ENCODE measurements around the gene PPP1R14C. TPM values are rescaled to one million over a fixed set of nuclear protein-coding genes. Genes with fewer than 3 reads are reported as not detected.

PPP1R14C gene
- total RNA-seq, 1 donor from 2014 or later = 0.26 TPM

DNA sequence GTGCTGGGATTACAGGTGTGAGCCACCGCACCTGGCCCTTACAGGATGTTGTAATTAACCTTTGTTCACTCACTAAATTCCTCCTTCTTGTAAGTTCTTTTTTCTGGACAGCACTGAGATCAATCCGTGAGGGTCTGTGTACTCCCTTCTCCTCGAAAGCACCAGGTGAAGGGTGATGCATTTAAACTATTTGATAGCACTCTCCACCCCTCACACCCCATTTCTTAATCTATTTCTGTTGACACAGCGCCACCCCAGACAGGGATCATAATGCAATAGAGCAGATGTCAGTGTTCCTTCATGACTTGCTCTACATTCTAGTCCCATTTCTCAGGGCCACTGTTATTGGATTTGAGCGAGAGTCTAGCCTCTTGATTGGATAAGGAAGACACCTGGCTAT lies 46.3 kb downstream of the PPP1R14C start:
- H3K27me3 ChIP-seq = no peaks in the 10 kb centered on the region
- H3K36me3 ChIP-seq = no peaks in the 10 kb centered on the region
- no peaks in the 10 kb centered on the region for H3K4me1 Mint-ChIP-seq
- TF ChIP-seq EZH2 (IDR thresholded peaks at IDR 0.05) (no peak), CTCF (IDR thresholded peaks at IDR 0.05) (no peak), EZH2phosphoT487 (IDR thresholded peaks at IDR 0.05) (no peak)
- peaks cover 9% of the 10 kb centered on the region for H3K27me3 Mint-ChIP-seq (ENCODE audit: insufficient read depth, low read depth)
- no peaks in the 10 kb centered on the region for H3K9me3 ChIP-seq (ENCODE audit: low read depth)
- no peaks in the 10 kb centered on the region for H3K79me2 ChIP-seq (ENCODE audit: low read depth)
- DNase-seq (ENCODE audit: low spot score) = no peak
- no peak overlapping the region for H3K27ac ChIP-seq
- no peak overlapping the region for H3K9ac ChIP-seq
- H3K4me2 ChIP-seq = no peak overlapping the region
- no peak overlapping the region for H3K4me3 ChIP-seq
- H3F3A ChIP-seq (ENCODE audit: low read depth) = no peaks in the 10 kb centered on the region
- no peaks in the 10 kb centered on the region for H4K20me1 ChIP-seq (ENCODE audit: low read depth)
- no peak overlapping the region for H3K4me3 Mint-ChIP-seq
- H2AFZ ChIP-seq (replicated peaks) = no peak overlapping the region
- peaks cover 2% of the 10 kb centered on the region for H3K9me3 Mint-ChIP-seq
- no peaks in the 10 kb centered on the region for H3K4me1 ChIP-seq
- H3K27ac Mint-ChIP-seq = no peak overlapping the region
- no peaks in the 10 kb centered on the region for H3K36me3 Mint-ChIP-seq

DNA sequence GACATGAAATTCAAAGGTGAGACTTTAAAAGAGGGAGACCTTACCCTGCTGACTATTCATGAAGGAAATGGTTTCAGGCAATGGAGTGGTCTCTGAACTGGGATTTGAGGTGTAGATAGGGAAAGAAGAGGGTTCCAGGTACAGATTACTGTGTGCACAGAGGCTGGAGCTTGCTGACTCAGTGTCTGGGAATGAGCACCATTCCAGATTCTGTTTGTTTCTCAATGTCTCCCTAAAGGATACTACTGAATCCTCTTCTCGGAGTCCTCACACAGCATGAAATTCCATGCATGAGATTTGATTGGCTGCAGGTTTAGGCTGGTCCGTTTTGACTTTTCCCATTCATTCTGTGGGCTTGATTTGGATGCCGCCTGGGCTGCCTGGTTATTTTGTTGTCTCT lies 49.0 kb downstream of the PPP1R14C start:
- no peak overlapping the region for H3K9ac ChIP-seq
- no peaks in the 10 kb centered on the region for H3K27me3 ChIP-seq
- H3K4me1 Mint-ChIP-seq = no peaks in the 10 kb centered on the region
- no peak overlapping the region for H2AFZ ChIP-seq (replicated peaks)
- no peak for TF ChIP-seq EZH2 (IDR thresholded peaks at IDR 0.05)
- TF ChIP-seq CTCF (IDR thresholded peaks at IDR 0.05) = no peak
- TF ChIP-seq EZH2phosphoT487 (IDR thresholded peaks at IDR 0.05) = no peak
- no peaks in the 10 kb centered on the region for H3K4me1 ChIP-seq
- DNase-seq (ENCODE audit: low spot score) = no peak
- no peaks in the 10 kb centered on the region for H3F3A ChIP-seq (ENCODE audit: low read depth)
- H3K36me3 ChIP-seq = no peaks in the 10 kb centered on the region
- H3K4me3 Mint-ChIP-seq = no peak overlapping the region
- H3K27ac Mint-ChIP-seq = no peak overlapping the region
- H4K20me1 ChIP-seq (ENCODE audit: low read depth) = no peaks in the 10 kb centered on the region
- H3K27me3 Mint-ChIP-seq (ENCODE audit: insufficient read depth, low read depth) = peaks cover 5% of the 10 kb centered on the region
- peaks cover 2% of the 10 kb centered on the region for H3K9me3 Mint-ChIP-seq
- H3K4me2 ChIP-seq = no peak overlapping the region
- no peak overlapping the region for H3K4me3 ChIP-seq
- no peak overlapping the region for H3K27ac ChIP-seq
- H3K79me2 ChIP-seq (ENCODE audit: low read depth) = no peaks in the 10 kb centered on the region
- no peaks in the 10 kb centered on the region for H3K36me3 Mint-ChIP-seq
- no peaks in the 10 kb centered on the region for H3K9me3 ChIP-seq (ENCODE audit: low read depth)

DNA sequence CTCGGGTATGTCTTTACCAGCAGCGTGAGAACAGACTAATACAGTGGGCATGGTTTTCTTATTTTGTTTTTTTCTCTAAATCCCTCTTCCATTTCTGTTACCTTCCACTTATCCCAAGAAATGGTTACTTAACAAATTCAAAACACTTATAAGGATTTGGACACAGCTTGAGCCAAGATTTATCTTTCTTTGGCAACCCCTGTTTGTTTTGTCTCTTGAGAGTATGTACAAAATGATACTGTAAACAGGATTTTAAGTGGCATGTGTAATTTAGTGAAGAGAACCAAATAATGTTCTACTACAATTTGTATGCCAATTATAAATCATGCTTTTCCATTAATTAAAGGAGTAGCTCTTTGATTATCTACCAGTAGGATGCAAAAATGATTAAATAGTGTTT lies 51.4 kb downstream of the PPP1R14C start:
- Mint-ChIP-seq H3K9me3 (peaks cover 2% of the 10 kb centered on the region), H3K4me1 (no peaks in the 10 kb centered on the region), H3K4me3 (no peak overlapping the region), H3K27me3 (ENCODE audit: insufficient read depth, low read depth) (peaks cover 5% of the 10 kb centered on the region), H3K36me3 (no peaks in the 10 kb centered on the region), H3K27ac (no peak overlapping the region)
- H2AFZ ChIP-seq (replicated peaks) = no peak overlapping the region
- no peak for DNase-seq (ENCODE audit: low spot score)
- no peak overlapping the region for H3K27ac ChIP-seq
- no peaks in the 10 kb centered on the region for H3F3A ChIP-seq (ENCODE audit: low read depth)
- H3K9me3 ChIP-seq (ENCODE audit: low read depth) = no peaks in the 10 kb centered on the region
- H3K4me1 ChIP-seq = no peaks in the 10 kb centered on the region
- H3K36me3 ChIP-seq = no peaks in the 10 kb centered on the region
- TF ChIP-seq CTCF (IDR thresholded peaks at IDR 0.05) = no peak
- no peak for TF ChIP-seq EZH2 (IDR thresholded peaks at IDR 0.05)
- H3K4me3 ChIP-seq = no peak overlapping the region
- no peaks in the 10 kb centered on the region for H3K27me3 ChIP-seq
- no peak overlapping the region for H3K9ac ChIP-seq
- H4K20me1 ChIP-seq (ENCODE audit: low read depth) = no peaks in the 10 kb centered on the region
- no peak overlapping the region for H3K4me2 ChIP-seq
- H3K79me2 ChIP-seq (ENCODE audit: low read depth) = no peaks in the 10 kb centered on the region

Data from neural progenitor cell (in vitro differentiated cells).